Measurements from ENCODE around the gene CNOT10. TPM values are rescaled to one million over a fixed set of nuclear protein-coding genes. Genes with fewer than 3 reads are reported as not detected.
"Not testable (repeated sequence)": the region's sequence is repeated elsewhere in the genome, so short reads cannot be mapped to it uniquely, and the experiment has no call there.

Gene CNOT10
- total RNA-seq, 1 donor from 2014 or later, result 22.4 TPM

GRCh38 chr3:32664630-32665075, 20.3 kb upstream of the CNOT10 start:
- not testable (repeated sequence) for H3K36me3 ChIP-seq (ENCODE audit: control insufficient read depth, insufficient read depth, low read length); H3K4me3 ChIP-seq (ENCODE audit: low read depth, low read length); FAIRE-seq; H3K27me3 ChIP-seq (ENCODE audit: control insufficient read depth, insufficient read depth, low read length)
- TF ChIP-seq, protein P1, sequence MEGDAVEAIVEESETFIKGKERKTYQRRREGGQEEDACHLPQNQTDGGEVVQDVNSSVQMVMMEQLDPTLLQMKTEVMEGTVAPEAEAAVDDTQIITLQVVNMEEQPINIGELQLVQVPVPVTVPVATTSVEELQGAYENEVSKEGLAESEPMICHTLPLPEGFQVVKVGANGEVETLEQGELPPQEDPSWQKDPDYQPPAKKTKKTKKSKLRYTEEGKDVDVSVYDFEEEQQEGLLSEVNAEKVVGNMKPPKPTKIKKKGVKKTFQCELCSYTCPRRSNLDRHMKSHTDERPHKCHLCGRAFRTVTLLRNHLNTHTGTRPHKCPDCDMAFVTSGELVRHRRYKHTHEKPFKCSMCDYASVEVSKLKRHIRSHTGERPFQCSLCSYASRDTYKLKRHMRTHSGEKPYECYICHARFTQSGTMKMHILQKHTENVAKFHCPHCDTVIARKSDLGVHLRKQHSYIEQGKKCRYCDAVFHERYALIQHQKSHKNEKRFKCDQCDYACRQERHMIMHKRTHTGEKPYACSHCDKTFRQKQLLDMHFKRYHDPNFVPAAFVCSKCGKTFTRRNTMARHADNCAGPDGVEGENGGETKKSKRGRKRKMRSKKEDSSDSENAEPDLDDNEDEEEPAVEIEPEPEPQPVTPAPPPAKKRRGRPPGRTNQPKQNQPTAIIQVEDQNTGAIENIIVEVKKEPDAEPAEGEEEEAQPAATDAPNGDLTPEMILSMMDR (IDR thresholded peaks at IDR 0.05; ENCODE audit: insufficient read depth, low read length, severe bottlenecking), result peak; percentile 10
- peak; percentile 63 for DNase-seq (ENCODE audit: low read depth)

- FAIRE-seq, result no peak
These were observed 17.9 kb upstream of the CNOT10 start for GRCh38 chr3:32667072-32667582.

DNA sequence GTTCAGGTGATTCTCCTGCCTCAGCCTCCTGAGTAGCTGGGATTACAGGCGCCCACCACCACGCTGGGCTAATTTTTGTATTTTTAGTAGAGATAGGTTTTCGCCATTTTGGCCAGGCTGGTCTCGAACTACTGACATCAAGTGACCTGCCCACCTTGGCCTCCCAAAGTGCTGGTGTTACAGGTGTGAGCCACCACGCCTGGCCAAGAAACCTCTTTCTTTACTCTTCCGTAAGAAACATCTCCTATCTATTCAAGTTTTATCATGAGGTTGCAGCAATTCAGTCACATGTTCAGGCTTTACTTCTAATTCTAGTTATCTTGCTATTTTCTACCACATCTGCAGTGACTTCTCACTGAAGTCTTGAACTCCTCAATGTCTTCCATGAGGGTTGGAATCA, 15.8 kb upstream of the CNOT10 start:
- FAIRE-seq; H3K27me3 ChIP-seq (ENCODE audit: control insufficient read depth, insufficient read depth, low read length); DNase-seq (ENCODE audit: low read depth); H3K36me3 ChIP-seq (ENCODE audit: control insufficient read depth, insufficient read depth, low read length); H3K4me3 ChIP-seq (ENCODE audit: low read depth, low read length): not testable (repeated sequence)

More at GRCh38 chr3:32667072-32667582, 17.9 kb upstream of the CNOT10 start:
- H3K27me3 ChIP-seq (ENCODE audit: control insufficient read depth, insufficient read depth, low read length), result no peaks in the 10 kb centered on the region
- peak; percentile 39 for DNase-seq (ENCODE audit: low read depth)
- TF ChIP-seq, protein P1 (IDR thresholded peaks at IDR 0.05; ENCODE audit: insufficient read depth, low read length, severe bottlenecking), result no peak
- H3K4me3 ChIP-seq (ENCODE audit: low read depth, low read length), result no peak overlapping the region
- no peaks in the 10 kb centered on the region for H3K36me3 ChIP-seq (ENCODE audit: control insufficient read depth, insufficient read depth, low read length)

- not testable (repeated sequence) for H3K36me3 ChIP-seq (ENCODE audit: control insufficient read depth, insufficient read depth, low read length); H3K27me3 ChIP-seq (ENCODE audit: control insufficient read depth, insufficient read depth, low read length); DNase-seq (ENCODE audit: low read depth); FAIRE-seq; H3K4me3 ChIP-seq (ENCODE audit: low read depth, low read length)
These were observed 11.3 kb upstream of the CNOT10 start for GRCh38 chr3:32673730-32674129.

- H3K36me3 ChIP-seq (ENCODE audit: control insufficient read depth, insufficient read depth, low read length), result no peaks in the 10 kb centered on the region
- no peak overlapping the region for H3K4me3 ChIP-seq (ENCODE audit: low read depth, low read length)
- DNase-seq (ENCODE audit: low read depth), result no peak
- TF ChIP-seq, protein P1 (IDR thresholded peaks at IDR 0.05; ENCODE audit: insufficient read depth, low read length, severe bottlenecking), result no peak
- no peak for FAIRE-seq
- H3K27me3 ChIP-seq (ENCODE audit: control insufficient read depth, insufficient read depth, low read length), result no peaks in the 10 kb centered on the region
These were observed 9.8 kb upstream of the CNOT10 start for GRCh38 chr3:32675164-32675563.

- no peak for DNase-seq (ENCODE audit: low read depth)
- TF ChIP-seq, protein P1 (IDR thresholded peaks at IDR 0.05; ENCODE audit: insufficient read depth, low read length, severe bottlenecking), result no peak
- no peak overlapping the region for H3K4me3 ChIP-seq (ENCODE audit: low read depth, low read length)
- FAIRE-seq, result no peak
- no peaks in the 10 kb centered on the region for H3K36me3 ChIP-seq (ENCODE audit: control insufficient read depth, insufficient read depth, low read length)
- no peaks in the 10 kb centered on the region for H3K27me3 ChIP-seq (ENCODE audit: control insufficient read depth, insufficient read depth, low read length)
These were observed 9.3 kb upstream of the CNOT10 start for GRCh38 chr3:32675650-32676049.

DNA sequence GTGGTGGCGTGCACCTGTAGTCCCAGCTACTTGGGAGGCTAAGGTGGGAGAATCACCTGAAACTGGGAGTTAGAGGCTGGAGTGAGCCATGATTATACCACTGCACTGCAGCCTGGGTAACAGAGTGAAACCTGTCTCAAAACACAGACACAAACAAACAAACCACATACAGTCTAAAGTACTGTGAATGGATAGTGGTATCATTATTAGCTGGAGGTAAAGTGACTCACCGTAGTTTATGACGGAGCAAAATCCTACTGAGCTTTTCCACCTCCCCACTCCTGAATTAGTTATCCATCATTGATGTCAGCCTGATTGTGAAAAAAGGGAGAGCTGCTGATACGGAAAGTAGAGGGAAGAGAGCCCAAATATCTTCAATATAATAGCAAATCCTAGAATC, 3.2 kb upstream of the CNOT10 start:
- TF ChIP-seq, protein P1 (IDR thresholded peaks at IDR 0.05; ENCODE audit: insufficient read depth, low read length, severe bottlenecking), result no peak
- no peak overlapping the region for H3K4me3 ChIP-seq (ENCODE audit: low read depth, low read length)
- DNase-seq (ENCODE audit: low read depth) (peak; percentile 48), FAIRE-seq (no peak)
- H3K27me3 ChIP-seq (ENCODE audit: control insufficient read depth, insufficient read depth, low read length), result no peaks in the 10 kb centered on the region
- no peaks in the 10 kb centered on the region for H3K36me3 ChIP-seq (ENCODE audit: control insufficient read depth, insufficient read depth, low read length)
